HEK293 (cell line): ENCODE measurements around the gene SBF2.

Source experiments
- CTCF ChIA-PET: fragments of 350-600 bp; formaldehyde crosslinking; extraction: SDS; loops from one replicate; lab custom pipeline; 2021; ENCODE audit warnings: antibody characterized with exemption; lab: Yijun Ruan, JAX
- POLR2A ChIA-PET: fragments of 300-600 bp; formaldehyde crosslinking; extraction: SDS; loops from one replicate; lab custom pipeline; 2020; ENCODE audit warnings: antibody characterized with exemption, inconsistent platforms; lab: Yijun Ruan, JAX
- H3K27ac ChIP-seq: fragments of 200-500 bp; sonication (Bioruptor generic); 2 replicates; pipeline ENCODE4 v1.5.1; 2014; ENCODE audit warnings: low read depth, low read length, control low read depth, inconsistent platforms; ENCODE audit errors: extremely low read depth
- H3K36me3 ChIP-seq, 2 experiments: fragments of 200-500 bp in 1 of 2; sonication (Bioruptor generic) in 1 of 2; 1 replicate in 1 of 2; 2 replicates in 1 of 2; pipeline ENCODE4 v1.5.1; 2014 to 2017; ENCODE audit warnings: inconsistent platforms in 2 of 2, low read length in 2 of 2; ENCODE audit not compliant: control insufficient read depth in 2 of 2, insufficient read depth in 1 of 2
- H3K4me1 ChIP-seq: fragments of 200-500 bp; sonication (Bioruptor generic); 2 replicates; pipeline ENCODE4 v1.5.1; 2014; ENCODE audit warnings: mild to moderate bottlenecking, low read length, inconsistent platforms; ENCODE audit not compliant: control insufficient read depth, insufficient read depth
- H3K4me3 ChIP-seq: 2 replicates; pipeline ENCODE4 v1.5.1; 2011; ENCODE audit warnings: low read depth, mild to moderate bottlenecking, control low read depth, low read length, moderate library complexity
- H3K9me3 ChIP-seq: fragments of 200-500 bp; sonication (Bioruptor generic); 2 replicates; pipeline ENCODE4 v1.5.1; 2014; ENCODE audit warnings: low read depth, low read length, inconsistent platforms; ENCODE audit not compliant: control insufficient read depth, insufficient read depth
- AEBP2 ChIP-seq: fragments of 450-650 bp; formaldehyde crosslinking; IDR thresholded peaks from 2 replicates; pipeline ENCODE4 v1.5.1; 2016; ENCODE audit warnings: missing biosample characterization, missing genetic modification characterization, borderline replicate concordance
- INSM2 ChIP-seq: fragments of 450-650 bp; formaldehyde crosslinking; IDR thresholded peaks from 2 replicates; pipeline ENCODE4 v1.5.1; 2016; ENCODE audit warnings: missing biosample characterization, missing genetic modification characterization
- KLF10 ChIP-seq: fragments of 450-650 bp; IDR thresholded peaks from 2 replicates; pipeline ENCODE4 v1.5.1; 2018; ENCODE audit warnings: missing biosample characterization, mild to moderate bottlenecking, missing genetic modification characterization
- PRDM2 ChIP-seq: fragments of 450-650 bp; formaldehyde crosslinking; IDR thresholded peaks from 2 replicates; pipeline ENCODE4 v1.5.1; 2016; ENCODE audit warnings: missing biosample characterization, missing genetic modification characterization, borderline replicate concordance
- ZFP3 ChIP-seq: fragments of 450-650 bp; formaldehyde crosslinking; IDR thresholded peaks from 2 replicates; pipeline ENCODE4 v1.5.1; 2016; ENCODE audit warnings: low read depth, missing biosample characterization, missing genetic modification characterization
- ZNF174 ChIP-seq: fragments of 450-650 bp; formaldehyde crosslinking; IDR thresholded peaks from 2 replicates; pipeline ENCODE4 v1.5.0; 2017; ENCODE audit warnings: missing biosample characterization, mild to moderate bottlenecking, missing genetic modification characterization
- ZNF350 ChIP-seq: fragments of 450-650 bp; formaldehyde crosslinking; IDR thresholded peaks from 2 replicates; pipeline ENCODE4 v1.5.0; 2017; ENCODE audit warnings: missing biosample characterization, mild to moderate bottlenecking, missing genetic modification characterization
- ZNF416 ChIP-seq: fragments of 450-650 bp; formaldehyde crosslinking; IDR thresholded peaks from 2 replicates; pipeline ENCODE4 v1.5.1; 2016; ENCODE audit warnings: missing biosample characterization, missing genetic modification characterization
- ZNF629 ChIP-seq: fragments of 450-650 bp; formaldehyde crosslinking; IDR thresholded peaks from 2 replicates; pipeline ENCODE4 v1.5.1; 2017; ENCODE audit warnings: missing biosample characterization, missing genetic modification characterization
- ZNF645 ChIP-seq: fragments of 450-650 bp; formaldehyde crosslinking; IDR thresholded peaks from 2 replicates; pipeline ENCODE4; 2016; ENCODE audit warnings: missing biosample characterization, missing genetic modification characterization

The SBF2 gene

GRCh38 chr11:9823887-9824385 lies 470.1 kb downstream of the SBF2 start (continued):
- no peak for TF ChIP-seq PRDM2 (tag by site-specific recombination)
- no peak for TF ChIP-seq ZNF629
- TF ChIP-seq ZFP3 (tag by site-specific recombination): no peak
- TF ChIP-seq ZNF416 (tag by site-specific recombination): no peak
- no peak for TF ChIP-seq ZNF645 (tag by site-specific recombination)

- Histone ChIP-seq H3K36me3 (no peaks in the 10 kb centered on the region), H3K4me3 (no peak overlapping the region), H3K27ac (no peak overlapping the region), H3K9me3 (no peaks in the 10 kb centered on the region), H3K4me1 (no peaks in the 10 kb centered on the region)
- ChIA-PET POLR2A (no interaction called here), CTCF (no interaction called here)
- TF ChIP-seq INSM2 (tag by site-specific recombination) (no peak), AEBP2 (no peak), PRDM2 (tag by site-specific recombination) (no peak), KLF10 (no peak), ZNF350 (tag by site-specific recombination) (no peak), ZNF174 (no peak)
Measured at GRCh38 chr11:9823439-9823838, 470.6 kb downstream of the SBF2 start.
